ENCODE results near the gene R3HCC1L. TPM values are rescaled to one million over a fixed set of nuclear protein-coding genes. Genes with fewer than 3 reads are reported as not detected.

The R3HCC1L gene
- total RNA-seq, 4 donors from 2014 or later = 17.7 to 27.3 (median 25.3) TPM

GRCh38 chr10:98272245-98272644, 137.8 kb downstream of the R3HCC1L start:
- H3K27ac ChIP-seq = no peak overlapping the region
- intact Hi-C loops (cut with DNase I; ENCODE audit: low total_unique reads) = no loop called here
- H3K36me3 ChIP-seq = no peaks in the 10 kb centered on the region
- DNase-seq = no peak
- WGBS, 2 donors (ENCODE audit: low coverage in 1 of 2) = 60 to 77% methylated on average over 1 to 8 of the region's 8 CpGs
- no peak overlapping the region for H3K4me3 ChIP-seq
- TF ChIP-seq POLR2AphosphoS5 (IDR thresholded peaks at IDR 0.05) = no peak
- TF ChIP-seq POLR2A (IDR thresholded peaks at IDR 0.05) = no peak
- no peak for TF ChIP-seq CTCF (IDR thresholded peaks at IDR 0.05)
- TF ChIP-seq EP300 (IDR thresholded peaks at IDR 0.05; ENCODE audit: low read depth) = no peak
- peaks cover 0 to 21% (median 11%) of the 10 kb centered on the region in 4 donors for H3K4me1 ChIP-seq
- in situ Hi-C loops (cut with MboI; ENCODE audit: low pct_ligation_motif_present in 1 of 4, low pct_unique_long_range_greater_than_20kb in 1 of 4, low sequenced_read_pairs in 3 of 4) = no loop called here
- H3K27me3 ChIP-seq = peaks cover 23% of the 10 kb centered on the region
- no peaks in the 10 kb centered on the region for H3K9me3 ChIP-seq

- H3K9me3 ChIP-seq = no peaks in the 10 kb centered on the region
- no peaks in the 10 kb centered on the region for H3K36me3 ChIP-seq
- DNase-seq = no peak
- TF ChIP-seq CTCF (IDR thresholded peaks at IDR 0.05) (no peak), POLR2A (IDR thresholded peaks at IDR 0.05) (no peak)
- WGBS, 2 donors (ENCODE audit: low coverage in 1 of 2) = 74 to 79% methylated on average over 3 to 10 of the region's 10 CpGs
- H3K4me3 ChIP-seq = no peak overlapping the region
- no peak overlapping the region for H3K27ac ChIP-seq
- peaks cover 19% of the 10 kb centered on the region for H3K27me3 ChIP-seq
- in situ Hi-C loops (cut with MboI; ENCODE audit: low pct_ligation_motif_present in 1 of 4, low pct_unique_long_range_greater_than_20kb in 1 of 4, low sequenced_read_pairs in 3 of 4) (no loop called here), intact Hi-C loops (cut with DNase I; ENCODE audit: low total_unique reads) (no loop called here)
- peaks cover 0 to 19% (median 9%) of the 10 kb centered on the region in 4 donors for H3K4me1 ChIP-seq
These were observed 138.2 kb downstream of the R3HCC1L start for GRCh38 chr10:98272656-98273055.

GRCh38 chr10:98273057-98273850, 138.8 kb downstream of the R3HCC1L start:
- in situ Hi-C loops (cut with MboI; ENCODE audit: low pct_ligation_motif_present in 1 of 4, low pct_unique_long_range_greater_than_20kb in 1 of 4, low sequenced_read_pairs in 3 of 4) = no loop called here
- H3K9me3 ChIP-seq = no peaks in the 10 kb centered on the region
- H3K27ac ChIP-seq = no peak overlapping the region
- DNase-seq = no peak
- no peak for TF ChIP-seq POLR2AphosphoS5 (IDR thresholded peaks at IDR 0.05)
- TF ChIP-seq POLR2A (IDR thresholded peaks at IDR 0.05) = no peak
- no peak for TF ChIP-seq EP300 (IDR thresholded peaks at IDR 0.05; ENCODE audit: low read depth)
- no peak for TF ChIP-seq CTCF (IDR thresholded peaks at IDR 0.05)
- H3K4me1 ChIP-seq = peaks cover 0 to 16% (median 5%) of the 10 kb centered on the region in 4 donors
- H3K36me3 ChIP-seq = no peaks in the 10 kb centered on the region
- intact Hi-C loops (cut with DNase I; ENCODE audit: low total_unique reads) = no loop called here
- H3K4me3 ChIP-seq = no peak overlapping the region
- WGBS, 2 donors (ENCODE audit: low coverage in 1 of 2) = 60 to 85% methylated on average over 2 to 9 of the region's 9 CpGs
- peaks cover 15% of the 10 kb centered on the region for H3K27me3 ChIP-seq

- H3K36me3 ChIP-seq = no peaks in the 10 kb centered on the region
- peaks cover 2% of the 10 kb centered on the region for H3K27me3 ChIP-seq
- peaks cover 0 to 4% (median 2%) of the 10 kb centered on the region in 4 donors for H3K4me1 ChIP-seq
- WGBS, 2 donors (ENCODE audit: low coverage in 1 of 2) = 79% methylated on average over 3 of the region's 3 CpGs; no CpG with 5 or more reads in 1 of the 2 donors
- no peak overlapping the region for H3K27ac ChIP-seq
- in situ Hi-C loops (cut with MboI; ENCODE audit: low pct_ligation_motif_present in 1 of 4, low pct_unique_long_range_greater_than_20kb in 1 of 4, low sequenced_read_pairs in 3 of 4) (no loop called here), intact Hi-C loops (cut with DNase I; ENCODE audit: low total_unique reads) (no loop called here)
- no peaks in the 10 kb centered on the region for H3K9me3 ChIP-seq
- no peak overlapping the region for H3K4me3 ChIP-seq
- no peak for DNase-seq
- TF ChIP-seq POLR2A (IDR thresholded peaks at IDR 0.05) (no peak), POLR2AphosphoS5 (IDR thresholded peaks at IDR 0.05) (no peak), EP300 (IDR thresholded peaks at IDR 0.05; ENCODE audit: low read depth) (no peak), CTCF (IDR thresholded peaks at IDR 0.05) (no peak)
These were observed 140.1 kb downstream of the R3HCC1L start for GRCh38 chr10:98274562-98274961.
